Activated B cell treated with CpG ODN at 0.5 μM for 24 hours (primary cell): ENCODE measurements around the gene LOXL1. TPM values are rescaled to one million over a fixed set of nuclear protein-coding genes. Genes with fewer than 3 reads are reported as not detected.
A peak's percentile ranks its signal among the peaks of the same experiment; 100 is the strongest.

Experiments
- ATAC-seq: fragments of 200-7000 bp; cut with Tn5 transposase; one replicate; pipeline ENCODE4 v1.10.0; 2021; ENCODE audit warnings: low read depth, mild to moderate bottlenecking, moderate library complexity
- CTCF ChIA-PET: fragments of 350-600 bp; sonication (Branson Sonifier 250); formaldehyde crosslinking; loops from one replicate; lab custom pipeline; 2021; ENCODE audit warnings: antibody characterized with exemption; lab: Charles Lee
- POLR2A ChIA-PET: fragments of 350-600 bp; sonication (Branson Sonifier 250); formaldehyde crosslinking; loops from one replicate; lab custom pipeline; 2021; ENCODE audit warnings: antibody characterized with exemption; lab: Charles Lee
- DNase-seq: peaks from one replicate; pipeline ENCODE4 v3.0.0; 2022
- H3K27ac Mint-ChIP-seq: one replicate; pipeline ENCODE4 v1.8.0; 2020; ENCODE audit warnings: mixed read lengths
- H3K27me3 Mint-ChIP-seq: one replicate; pipeline ENCODE4 v1.8.0; 2021; ENCODE audit warnings: mixed read lengths
- H3K36me3 Mint-ChIP-seq: one replicate; pipeline ENCODE4 v1.8.0; 2021; ENCODE audit warnings: low read depth, mixed read lengths
- H3K4me1 Mint-ChIP-seq: one replicate; pipeline ENCODE4 v1.8.0; 2021; ENCODE audit warnings: mixed read lengths
- H3K4me3 Mint-ChIP-seq: one replicate; pipeline ENCODE4 v1.8.0; 2020; ENCODE audit warnings: mild to moderate bottlenecking, mixed read lengths
- H3K9me3 Mint-ChIP-seq: one replicate; pipeline ENCODE4 v1.8.0; 2020; ENCODE audit warnings: mixed read lengths
- intact Hi-C: fragments of 100-400 bp; cut with micrococcal nuclease; formaldehyde crosslinking; loops from one replicate; pipeline ENCODE4 v1.15.1; 2024
- total RNA-seq: library from RNA; stranded (reverse); gene quantifications from 2 replicates; pipeline ENCODE4 v1.2.3, GENCODE V29; 2022
- TF ChIP-seq, protein P1 (sequence below): fragments of 200-600 bp; IDR thresholded peaks from one replicate; pipeline ENCODE4 v1.8.0; 2022; ENCODE audit warnings: antibody characterized with exemption, mild to moderate bottlenecking

LOXL1 gene
- total RNA-seq, 1 donor from 2014 or later: 1.1 TPM

- intact Hi-C loops: loop anchor here (10.0 kb wide), 1 partner anchor 289 kb away; the partner anchor contains the start of gene NPTN
- H3K27ac Mint-ChIP-seq: no peak overlapping the region
- no peak for ATAC-seq
- peaks cover 19% of the 10 kb centered on the region for H3K4me1 Mint-ChIP-seq
- no peak for DNase-seq
- peaks cover 2% of the 10 kb centered on the region for H3K9me3 Mint-ChIP-seq
- TF ChIP-seq, protein P1, sequence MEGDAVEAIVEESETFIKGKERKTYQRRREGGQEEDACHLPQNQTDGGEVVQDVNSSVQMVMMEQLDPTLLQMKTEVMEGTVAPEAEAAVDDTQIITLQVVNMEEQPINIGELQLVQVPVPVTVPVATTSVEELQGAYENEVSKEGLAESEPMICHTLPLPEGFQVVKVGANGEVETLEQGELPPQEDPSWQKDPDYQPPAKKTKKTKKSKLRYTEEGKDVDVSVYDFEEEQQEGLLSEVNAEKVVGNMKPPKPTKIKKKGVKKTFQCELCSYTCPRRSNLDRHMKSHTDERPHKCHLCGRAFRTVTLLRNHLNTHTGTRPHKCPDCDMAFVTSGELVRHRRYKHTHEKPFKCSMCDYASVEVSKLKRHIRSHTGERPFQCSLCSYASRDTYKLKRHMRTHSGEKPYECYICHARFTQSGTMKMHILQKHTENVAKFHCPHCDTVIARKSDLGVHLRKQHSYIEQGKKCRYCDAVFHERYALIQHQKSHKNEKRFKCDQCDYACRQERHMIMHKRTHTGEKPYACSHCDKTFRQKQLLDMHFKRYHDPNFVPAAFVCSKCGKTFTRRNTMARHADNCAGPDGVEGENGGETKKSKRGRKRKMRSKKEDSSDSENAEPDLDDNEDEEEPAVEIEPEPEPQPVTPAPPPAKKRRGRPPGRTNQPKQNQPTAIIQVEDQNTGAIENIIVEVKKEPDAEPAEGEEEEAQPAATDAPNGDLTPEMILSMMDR: no peak
- H3K27me3 Mint-ChIP-seq: peaks cover 9% of the 10 kb centered on the region
- no peak overlapping the region for H3K4me3 Mint-ChIP-seq
- CTCF ChIA-PET: no interaction called here
- H3K36me3 Mint-ChIP-seq: no peaks in the 10 kb centered on the region
- POLR2A ChIA-PET: no interaction called here
Observed at GRCh38 chr15:73923488-73924164, 2.6 kb upstream of the LOXL1 start.

GRCh38 chr15:73924171-73924921, 1.9 kb upstream of the LOXL1 start:
- Mint-ChIP-seq H3K27me3 (peaks cover 16% of the 10 kb centered on the region), H3K4me1 (peaks cover 19% of the 10 kb centered on the region), H3K4me3 (no peak overlapping the region), H3K36me3 (no peaks in the 10 kb centered on the region), H3K27ac (no peak overlapping the region), H3K9me3 (no peaks in the 10 kb centered on the region)
- POLR2A ChIA-PET: no interaction called here
- CTCF ChIA-PET: no interaction called here
- intact Hi-C loops: loop anchor here (10.0 kb wide), 1 partner anchor 290 kb away; the partner anchor contains the start of gene NPTN
- TF ChIP-seq, protein P1: no peak
- ATAC-seq: no peak
- DNase-seq: no peak

- no peaks in the 10 kb centered on the region for H3K9me3 Mint-ChIP-seq
- no peaks in the 10 kb centered on the region for H3K36me3 Mint-ChIP-seq
- ChIA-PET CTCF (no interaction called here), POLR2A (no interaction called here)
- peaks cover 12% of the 10 kb centered on the region for H3K4me1 Mint-ChIP-seq
- ATAC-seq: no peak
- intact Hi-C loops: loop anchor here (5.0 to 10.0 kb wide), 2 partner anchors 291 to 996 kb away; partner anchors contain the start of gene NPTN
- H3K27me3 Mint-ChIP-seq: peaks cover 23% of the 10 kb centered on the region
- peak overlapping the region; percentile 58 for H3K4me3 Mint-ChIP-seq
- TF ChIP-seq, protein P1: no peak
- H3K27ac Mint-ChIP-seq: no peak overlapping the region
- no peak for DNase-seq
Observed at GRCh38 chr15:73925848-73926218, 429 bp upstream of the LOXL1 start.

DNA sequence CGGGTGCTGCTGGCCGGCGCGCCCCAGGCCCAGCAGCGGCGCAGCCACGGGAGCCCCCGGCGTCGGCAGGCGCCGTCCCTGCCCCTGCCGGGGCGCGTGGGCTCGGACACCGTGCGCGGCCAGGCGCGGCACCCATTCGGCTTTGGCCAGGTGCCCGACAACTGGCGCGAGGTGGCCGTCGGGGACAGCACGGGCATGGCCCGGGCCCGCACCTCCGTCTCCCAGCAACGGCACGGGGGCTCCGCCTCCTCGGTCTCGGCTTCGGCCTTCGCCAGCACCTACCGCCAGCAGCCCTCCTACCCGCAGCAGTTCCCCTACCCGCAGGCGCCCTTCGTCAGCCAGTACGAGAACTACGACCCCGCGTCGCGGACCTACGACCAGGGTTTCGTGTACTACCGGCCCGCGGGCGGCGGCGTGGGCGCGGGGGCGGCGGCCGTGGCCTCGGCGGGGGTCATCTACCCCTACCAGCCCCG, 777 bp downstream of the LOXL1 start:
- peaks cover 32% of the 10 kb centered on the region for H3K27me3 Mint-ChIP-seq
- H3K4me3 Mint-ChIP-seq: peak overlapping the region; percentile 55
- no peak overlapping the region for H3K27ac Mint-ChIP-seq
- H3K36me3 Mint-ChIP-seq: no peaks in the 10 kb centered on the region
- peaks cover 12% of the 10 kb centered on the region for H3K4me1 Mint-ChIP-seq
- TF ChIP-seq, protein P1: no peak
- H3K9me3 Mint-ChIP-seq: no peaks in the 10 kb centered on the region
- CTCF ChIA-PET: interaction anchor here (0.7 to 1.5 kb wide), 4 partner anchors 39 to 644 kb away, joined by 3 to 6 read pairs (median 3); partner anchors contain the start of gene TBC1D21
- intact Hi-C loops: loop anchor here (5.0 to 10.0 kb wide), 2 partner anchors 292 to 995 kb away; partner anchors contain the start of gene NPTN
- DNase-seq (peak; percentile 43), ATAC-seq (peak; percentile 36)
- POLR2A ChIA-PET: no interaction called here
